ENCODE results near the gene RDH11. TPM values are rescaled to one million over a fixed set of nuclear protein-coding genes. Genes with fewer than 3 reads are reported as not detected.
"Not testable (repeated sequence)": the region's sequence is repeated elsewhere in the genome, so short reads cannot be mapped to it uniquely, and the experiment has no call there.

RDH11 gene
- total and polyA plus RNA-seq, 2 experiments from 2014 or later = 41.7 to 92.2 TPM

DNA sequence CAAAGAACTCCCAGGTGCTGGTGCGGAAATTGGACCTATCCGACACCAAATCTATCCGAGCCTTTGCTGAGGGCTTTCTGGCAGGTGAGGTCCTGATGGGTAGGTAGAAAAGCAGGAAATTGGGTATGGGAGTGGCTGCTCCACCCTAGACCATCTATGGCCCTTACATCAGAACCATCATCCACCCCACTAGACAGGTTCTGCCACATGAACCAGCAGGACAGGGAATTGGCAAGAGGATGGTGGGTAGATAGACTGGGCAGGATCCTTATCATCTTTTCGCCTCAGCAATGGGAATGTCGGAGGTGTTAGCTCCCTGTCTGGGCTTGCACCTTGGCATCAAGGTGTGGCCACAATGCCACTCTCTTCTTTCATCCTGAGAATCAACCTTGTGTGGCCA lies 29.6 kb upstream of the RDH11 start:
- TF ChIP-seq, protein P1, sequence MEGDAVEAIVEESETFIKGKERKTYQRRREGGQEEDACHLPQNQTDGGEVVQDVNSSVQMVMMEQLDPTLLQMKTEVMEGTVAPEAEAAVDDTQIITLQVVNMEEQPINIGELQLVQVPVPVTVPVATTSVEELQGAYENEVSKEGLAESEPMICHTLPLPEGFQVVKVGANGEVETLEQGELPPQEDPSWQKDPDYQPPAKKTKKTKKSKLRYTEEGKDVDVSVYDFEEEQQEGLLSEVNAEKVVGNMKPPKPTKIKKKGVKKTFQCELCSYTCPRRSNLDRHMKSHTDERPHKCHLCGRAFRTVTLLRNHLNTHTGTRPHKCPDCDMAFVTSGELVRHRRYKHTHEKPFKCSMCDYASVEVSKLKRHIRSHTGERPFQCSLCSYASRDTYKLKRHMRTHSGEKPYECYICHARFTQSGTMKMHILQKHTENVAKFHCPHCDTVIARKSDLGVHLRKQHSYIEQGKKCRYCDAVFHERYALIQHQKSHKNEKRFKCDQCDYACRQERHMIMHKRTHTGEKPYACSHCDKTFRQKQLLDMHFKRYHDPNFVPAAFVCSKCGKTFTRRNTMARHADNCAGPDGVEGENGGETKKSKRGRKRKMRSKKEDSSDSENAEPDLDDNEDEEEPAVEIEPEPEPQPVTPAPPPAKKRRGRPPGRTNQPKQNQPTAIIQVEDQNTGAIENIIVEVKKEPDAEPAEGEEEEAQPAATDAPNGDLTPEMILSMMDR (IDR thresholded peaks at IDR 0.05; ENCODE audit: low read depth, low read length) = no peak
- Histone ChIP-seq H3K36me3 (no peaks in the 10 kb centered on the region), H3K4me1 (ENCODE audit: low read depth) (no peaks in the 10 kb centered on the region), H3K27ac (no peak overlapping the region), H3K27me3 (peaks cover 7% of the 10 kb centered on the region), H3K9me3 (ENCODE audit: low read depth) (no peaks in the 10 kb centered on the region), H3K4me3 (no peak overlapping the region)
- no peak for DNase-seq (ENCODE audit: low read depth in 1 of 2, low spot score in 1 of 2)

DNA sequence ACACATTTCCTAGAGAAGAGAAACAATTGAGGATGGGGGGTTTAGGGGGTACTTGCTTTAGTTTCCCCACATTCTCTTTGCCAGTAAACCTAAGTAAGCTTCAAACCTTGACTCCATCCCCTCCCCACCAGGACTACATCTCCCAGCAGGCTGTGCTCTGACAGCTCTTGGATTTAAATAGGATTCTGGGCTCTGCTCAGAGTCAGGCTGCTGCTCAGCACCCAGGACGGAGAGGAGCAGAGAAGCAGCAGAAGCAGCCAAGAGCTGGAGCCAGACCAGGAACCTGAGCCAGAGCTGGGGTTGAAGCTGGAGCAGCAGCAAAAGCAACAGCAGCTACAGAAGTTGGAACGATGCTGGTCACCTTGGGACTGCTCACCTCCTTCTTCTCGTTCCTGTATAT lies 26.7 kb upstream of the RDH11 start:
- Histone ChIP-seq H3K27ac (no peak overlapping the region), H3K36me3 (no peaks in the 10 kb centered on the region), H3K27me3 (peaks cover 10% of the 10 kb centered on the region), H3K9me3 (ENCODE audit: low read depth) (no peaks in the 10 kb centered on the region), H3K4me1 (ENCODE audit: low read depth) (no peaks in the 10 kb centered on the region), H3K4me3 (no peak overlapping the region)
- TF ChIP-seq, protein P1 (IDR thresholded peaks at IDR 0.05; ENCODE audit: low read depth, low read length) = no peak
- peak; percentile 53 to 75 for DNase-seq (ENCODE audit: low read depth in 1 of 2, low spot score in 1 of 2)

DNA sequence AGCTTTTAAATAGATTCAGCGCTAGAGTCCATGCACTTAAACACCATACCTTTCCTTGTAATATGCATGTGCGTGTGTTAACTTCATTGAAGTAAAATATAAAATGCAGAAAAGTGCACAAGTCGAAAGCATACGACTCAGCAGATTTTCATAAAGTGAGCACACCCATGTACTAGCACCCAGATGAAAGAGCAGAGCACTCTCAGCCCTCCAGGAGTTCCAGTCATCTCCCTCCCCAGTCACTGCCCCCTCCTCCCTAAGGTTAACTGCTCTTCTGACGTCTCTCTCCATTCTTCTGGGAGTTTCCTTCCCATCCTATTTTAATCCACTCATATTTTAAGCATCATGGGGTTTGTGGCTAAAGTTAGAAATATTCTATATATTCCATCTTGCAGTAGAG lies 26.3 kb upstream of the RDH11 start:
- Histone ChIP-seq H3K4me1 (ENCODE audit: low read depth) (no peaks in the 10 kb centered on the region), H3K9me3 (ENCODE audit: low read depth) (no peaks in the 10 kb centered on the region), H3K27ac (no peak overlapping the region), H3K36me3 (no peaks in the 10 kb centered on the region), H3K4me3 (no peak overlapping the region), H3K27me3 (peaks cover 10% of the 10 kb centered on the region)
- DNase-seq (ENCODE audit: low read depth in 1 of 2, low spot score in 1 of 2) = no peak
- TF ChIP-seq, protein P1 (IDR thresholded peaks at IDR 0.05; ENCODE audit: low read depth, low read length) = no peak

DNA sequence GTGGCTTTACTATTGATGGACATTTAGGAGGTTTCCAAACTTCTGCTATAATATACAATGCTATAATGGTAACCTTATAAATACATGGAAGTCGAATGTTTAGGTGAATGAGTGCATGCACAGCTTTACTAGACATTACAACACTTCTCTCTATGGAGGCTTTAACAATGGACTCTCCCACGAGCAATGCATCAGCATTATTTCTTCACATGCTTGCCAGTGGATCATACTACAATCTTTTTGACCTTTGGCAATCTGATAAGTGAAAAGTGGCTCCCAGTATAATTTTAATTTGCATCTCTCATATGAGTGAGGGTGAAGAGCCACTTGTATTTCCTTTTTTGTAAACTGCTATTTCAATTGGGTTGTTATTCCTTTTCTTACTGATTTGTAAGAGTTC lies 24.3 kb upstream of the RDH11 start:
- H3K27me3 ChIP-seq = peaks cover 10% of the 10 kb centered on the region
- H3K4me3 ChIP-seq = no peak overlapping the region
- no peaks in the 10 kb centered on the region for H3K9me3 ChIP-seq (ENCODE audit: low read depth)
- TF ChIP-seq, protein P1 (IDR thresholded peaks at IDR 0.05; ENCODE audit: low read depth, low read length) = no peak
- H3K4me1 ChIP-seq (ENCODE audit: low read depth) = no peaks in the 10 kb centered on the region
- DNase-seq (ENCODE audit: low read depth in 1 of 2, low spot score in 1 of 2) = peak in 1 of 2 donors; percentile 21
- H3K36me3 ChIP-seq = no peaks in the 10 kb centered on the region
- no peak overlapping the region for H3K27ac ChIP-seq

DNA sequence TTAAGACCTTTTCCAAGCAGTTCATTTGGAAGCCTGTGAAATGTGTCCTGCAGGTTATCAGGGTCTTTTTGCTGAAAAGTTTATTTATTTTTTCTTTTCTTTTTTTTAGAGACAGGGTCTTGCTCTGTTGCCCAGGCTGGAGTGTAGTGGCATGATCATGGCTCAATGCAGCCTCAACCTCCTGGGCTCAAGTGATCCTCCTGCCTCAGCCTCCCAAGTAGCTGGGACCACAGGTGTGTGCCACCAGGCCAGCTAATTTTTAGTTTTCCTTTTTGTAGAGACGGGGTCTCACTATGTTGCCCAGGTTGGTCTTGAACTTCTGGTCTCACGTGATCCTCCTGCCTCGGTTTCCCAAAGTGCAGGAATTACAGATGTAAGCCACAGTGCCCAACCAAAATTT lies 23.8 kb upstream of the RDH11 start:
- H3K9me3 ChIP-seq (ENCODE audit: low read depth); H3K4me3 ChIP-seq; H3K27ac ChIP-seq; H3K36me3 ChIP-seq; DNase-seq (ENCODE audit: low read depth in 1 of 2, low spot score in 1 of 2); H3K4me1 ChIP-seq (ENCODE audit: low read depth); H3K27me3 ChIP-seq: not testable (repeated sequence)

DNA sequence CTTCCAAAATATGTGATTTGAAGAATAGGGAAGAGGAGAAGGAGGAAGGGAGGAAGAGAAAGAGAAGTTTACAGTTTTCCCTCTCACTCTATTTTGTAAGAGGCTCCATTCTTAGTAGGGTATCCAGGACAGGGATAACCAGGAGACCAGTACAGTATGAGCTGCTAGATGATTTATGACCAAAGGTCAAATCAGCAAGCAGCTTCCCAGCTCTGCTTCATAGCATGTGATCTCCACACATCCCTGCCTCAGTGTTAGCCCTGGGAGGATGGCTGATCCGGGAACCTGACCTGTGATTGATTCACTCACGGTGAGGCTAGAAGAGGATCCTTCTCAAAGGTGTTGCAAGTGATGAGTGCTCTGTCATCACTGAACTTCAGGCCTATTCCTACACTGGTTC lies 22.7 kb upstream of the RDH11 start:
- H3K9me3 ChIP-seq (ENCODE audit: low read depth) = no peaks in the 10 kb centered on the region
- no peaks in the 10 kb centered on the region for H3K4me1 ChIP-seq (ENCODE audit: low read depth)
- TF ChIP-seq, protein P1 (IDR thresholded peaks at IDR 0.05; ENCODE audit: low read depth, low read length) = no peak
- peaks cover 10% of the 10 kb centered on the region for H3K27me3 ChIP-seq
- H3K4me3 ChIP-seq = no peak overlapping the region
- DNase-seq (ENCODE audit: low read depth in 1 of 2, low spot score in 1 of 2) = no peak
- H3K36me3 ChIP-seq = no peaks in the 10 kb centered on the region
- H3K27ac ChIP-seq = no peak overlapping the region

Data from cardiac muscle cell (in vitro differentiated cells and primary cell).